HL-60 (cell line): ENCODE results near the gene BRICD5.

Source experiments
- CTCF ChIP-seq: IDR thresholded peaks from one replicate; pipeline ENCODE4 v1.5.1; 2011; ENCODE audit warnings: low read length, control low read depth, inconsistent platforms; ENCODE audit not compliant: insufficient read depth
- TF ChIP-seq, protein P1 (sequence below): IDR thresholded peaks from 2 replicates; pipeline ENCODE4 v1.6.1; 2012; ENCODE audit warnings: low read depth; ENCODE audit not compliant: insufficient replicate concordance

DNA sequence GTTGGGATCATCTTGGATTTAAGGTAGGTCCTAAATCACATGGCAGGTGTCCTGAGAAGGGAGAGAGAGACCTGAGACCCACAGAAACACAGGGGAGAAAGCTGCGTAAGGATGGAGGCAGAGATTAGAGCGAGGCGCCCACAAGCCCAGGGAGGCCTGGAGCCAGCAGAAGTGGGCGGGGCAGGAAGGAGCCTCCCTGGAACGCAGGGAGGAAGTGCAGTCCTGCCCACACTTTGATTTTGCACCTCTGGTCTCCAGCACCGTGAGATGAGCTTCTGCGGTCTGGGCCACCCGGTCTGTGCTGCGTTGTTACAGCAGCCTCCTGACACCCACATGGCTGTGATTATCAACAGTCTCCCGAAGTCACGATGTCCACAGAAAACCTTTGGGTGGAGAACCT, 31.9 kb upstream of the BRICD5 start:
- TF ChIP-seq CTCF: no peak
- TF ChIP-seq, protein P1, sequence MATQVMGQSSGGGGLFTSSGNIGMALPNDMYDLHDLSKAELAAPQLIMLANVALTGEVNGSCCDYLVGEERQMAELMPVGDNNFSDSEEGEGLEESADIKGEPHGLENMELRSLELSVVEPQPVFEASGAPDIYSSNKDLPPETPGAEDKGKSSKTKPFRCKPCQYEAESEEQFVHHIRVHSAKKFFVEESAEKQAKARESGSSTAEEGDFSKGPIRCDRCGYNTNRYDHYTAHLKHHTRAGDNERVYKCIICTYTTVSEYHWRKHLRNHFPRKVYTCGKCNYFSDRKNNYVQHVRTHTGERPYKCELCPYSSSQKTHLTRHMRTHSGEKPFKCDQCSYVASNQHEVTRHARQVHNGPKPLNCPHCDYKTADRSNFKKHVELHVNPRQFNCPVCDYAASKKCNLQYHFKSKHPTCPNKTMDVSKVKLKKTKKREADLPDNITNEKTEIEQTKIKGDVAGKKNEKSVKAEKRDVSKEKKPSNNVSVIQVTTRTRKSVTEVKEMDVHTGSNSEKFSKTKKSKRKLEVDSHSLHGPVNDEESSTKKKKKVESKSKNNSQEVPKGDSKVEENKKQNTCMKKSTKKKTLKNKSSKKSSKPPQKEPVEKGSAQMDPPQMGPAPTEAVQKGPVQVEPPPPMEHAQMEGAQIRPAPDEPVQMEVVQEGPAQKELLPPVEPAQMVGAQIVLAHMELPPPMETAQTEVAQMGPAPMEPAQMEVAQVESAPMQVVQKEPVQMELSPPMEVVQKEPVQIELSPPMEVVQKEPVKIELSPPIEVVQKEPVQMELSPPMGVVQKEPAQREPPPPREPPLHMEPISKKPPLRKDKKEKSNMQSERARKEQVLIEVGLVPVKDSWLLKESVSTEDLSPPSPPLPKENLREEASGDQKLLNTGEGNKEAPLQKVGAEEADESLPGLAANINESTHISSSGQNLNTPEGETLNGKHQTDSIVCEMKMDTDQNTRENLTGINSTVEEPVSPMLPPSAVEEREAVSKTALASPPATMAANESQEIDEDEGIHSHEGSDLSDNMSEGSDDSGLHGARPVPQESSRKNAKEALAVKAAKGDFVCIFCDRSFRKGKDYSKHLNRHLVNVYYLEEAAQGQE: no peak
